ENCODE results near the gene PNMA6F. TPM values are rescaled to one million over a fixed set of nuclear protein-coding genes. Genes with fewer than 3 reads are reported as not detected.
A peak's percentile ranks its signal among the peaks of the same experiment; 100 is the strongest.

The PNMA6F gene
- total and polyA plus RNA-seq, 7 experiments from 2014 or later: not detected

DNA sequence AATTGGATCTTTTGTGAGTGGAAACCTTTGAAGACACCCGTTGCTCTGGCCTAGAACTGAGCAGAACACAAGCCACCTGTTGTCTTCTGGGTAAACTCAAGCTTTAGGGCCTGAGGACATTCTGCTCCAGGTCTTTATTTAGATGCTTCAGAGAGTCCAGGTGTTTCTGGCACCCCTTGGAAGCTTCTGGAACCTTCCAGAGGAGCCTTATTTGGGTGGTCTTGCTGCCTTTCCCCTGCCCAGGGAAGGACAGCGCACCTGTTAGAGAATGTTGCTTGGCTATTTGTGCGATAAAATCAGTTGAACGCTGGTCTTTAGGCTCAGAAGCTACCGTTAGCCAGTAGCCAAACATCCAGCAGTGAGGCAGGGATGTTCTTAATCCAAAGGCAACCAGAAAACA lies 15.4 kb upstream of the PNMA6F start:
- no peaks in the 10 kb centered on the region for H3K9me3 ChIP-seq (ENCODE audit: control insufficient read depth in 2 of 3, low read length in 3 of 3)
- no peak for ATAC-seq

DNA sequence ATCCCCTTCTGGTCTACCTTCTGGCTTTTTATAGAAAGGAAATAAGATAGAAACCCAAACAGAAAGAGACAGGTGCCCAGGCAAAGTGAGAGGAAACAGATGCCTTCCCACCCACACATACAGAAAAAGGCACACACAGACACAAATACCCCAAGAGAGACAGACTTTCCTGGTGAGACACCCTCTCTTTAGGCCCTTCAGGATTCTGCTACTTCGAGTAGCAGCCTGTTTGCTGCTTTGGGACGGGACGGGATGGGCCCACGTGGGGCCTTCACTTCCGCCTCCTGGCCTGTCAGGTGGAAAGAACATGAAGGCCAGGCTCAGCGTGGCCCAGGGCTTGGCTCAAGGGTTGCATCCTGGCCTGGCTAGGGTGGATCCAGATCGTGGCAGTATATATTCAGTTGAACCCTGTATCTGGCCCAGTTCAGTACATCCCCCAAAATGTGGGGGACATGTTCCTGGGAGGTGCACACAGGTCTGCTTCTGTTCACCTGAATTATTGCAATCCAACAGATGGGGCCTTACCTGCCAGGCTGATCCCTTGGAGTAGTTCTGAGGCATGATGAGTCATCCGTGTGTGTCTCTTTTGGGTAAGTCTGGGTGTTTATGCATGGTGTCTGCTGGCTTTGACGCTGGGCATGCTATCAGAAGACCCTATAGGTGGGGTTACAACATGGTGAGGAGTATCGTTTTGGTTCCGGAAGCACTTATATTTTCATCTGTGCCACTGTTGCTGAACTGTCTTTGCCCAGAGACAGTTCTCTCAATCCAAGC lies 14.7 kb upstream of the PNMA6F start:
- intact Hi-C loops (cut with micrococcal nuclease): no loop called here
- ChIA-PET POLR2A (interaction anchor here (1.1 kb wide), 1 partner anchor 8 kb away, joined by 4 read pairs; no protein-coding TSS in a partner anchor), CTCF (no interaction called here)
- ATAC-seq: no peak
- Histone ChIP-seq H3K27me3 (ENCODE audit: control insufficient read depth in 2 of 2, insufficient read depth in 2 of 2, low read length in 2 of 2) (no peaks in the 10 kb centered on the region), H3K4me3 (ENCODE audit: low read length) (no peak overlapping the region), H3K9me3 (ENCODE audit: control insufficient read depth in 2 of 3, low read length in 3 of 3) (no peaks in the 10 kb centered on the region), H3K36me3 (ENCODE audit: control insufficient read depth in 2 of 3, insufficient read depth in 3 of 3, low read length in 3 of 3) (peaks cover 0 to 28% (median 0%) of the 10 kb centered on the region in 3 experiments), H3K4me1 (ENCODE audit: control insufficient read depth in 2 of 2, insufficient read depth in 2 of 2, low read length in 2 of 2) (peaks cover 0 to 34% of the 10 kb centered on the region in 2 donors), H3K27ac (ENCODE audit: low read depth, low read length) (peak overlapping the region; percentile 82)
- Mint-ChIP-seq H3K36me3 (peaks cover 2 to 37% (median 20%) of the 10 kb centered on the region in 5 donors), H3K4me1 (peaks cover 24 to 64% (median 62%) of the 10 kb centered on the region in 7 donors), H3K9me3 (peaks cover 0 to 10% (median 4%) of the 10 kb centered on the region in 11 donors), H3K27me3 (peaks cover 0 to 2% (median 0%) of the 10 kb centered on the region in 5 donors), H3K4me3 (peak overlapping the region; percentile 71 to 93 (median 82)), H3K27ac (peak overlapping the region; percentile 38 to 89 (median 80))
- DNase-seq: peak in 2 of 9 donors; percentile 9 to 15

More for the DNA sequence above, 15.4 kb upstream of the PNMA6F start:
- Mint-ChIP-seq H3K4me1 (peaks cover 26 to 71% (median 68%) of the 10 kb centered on the region in 7 donors), H3K36me3 (peaks cover 5 to 44% (median 27%) of the 10 kb centered on the region in 5 donors), H3K4me3 (peak overlapping the region in 7 of 10 donors; percentile 56 to 86 (median 76)), H3K9me3 (peaks cover 0 to 17% (median 8%) of the 10 kb centered on the region in 11 donors), H3K27me3 (peaks cover 0 to 2% (median 0%) of the 10 kb centered on the region in 5 donors), H3K27ac (peak overlapping the region in 7 of 9 donors; percentile 43 to 84 (median 59))
- DNase-seq: no peak
- intact Hi-C loops (cut with micrococcal nuclease): no loop called here
- no peak overlapping the region for H3K4me3 ChIP-seq (ENCODE audit: low read length)
- no peaks in the 10 kb centered on the region for H3K27me3 ChIP-seq (ENCODE audit: control insufficient read depth in 2 of 2, insufficient read depth in 2 of 2, low read length in 2 of 2)
- peaks cover 0 to 28% (median 0%) of the 10 kb centered on the region in 3 experiments for H3K36me3 ChIP-seq (ENCODE audit: control insufficient read depth in 2 of 3, insufficient read depth in 3 of 3, low read length in 3 of 3)
- CTCF ChIA-PET: no interaction called here
- H3K27ac ChIP-seq (ENCODE audit: low read depth, low read length): peak overlapping the region; percentile 82
- peaks cover 0 to 34% of the 10 kb centered on the region in 2 donors for H3K4me1 ChIP-seq (ENCODE audit: control insufficient read depth in 2 of 2, insufficient read depth in 2 of 2, low read length in 2 of 2)
- POLR2A ChIA-PET: no interaction called here

GRCh38 chrX:153334654-153335295 lies 13.2 kb upstream of the PNMA6F start:
- peak overlapping the region; percentile 71 to 93 (median 82) for H3K4me3 Mint-ChIP-seq
- Histone ChIP-seq H3K4me3 (ENCODE audit: low read length) (peak overlapping the region; percentile 56), H3K4me1 (ENCODE audit: control insufficient read depth in 2 of 2, insufficient read depth in 2 of 2, low read length in 2 of 2) (peaks cover 0 to 34% of the 10 kb centered on the region in 2 donors), H3K36me3 (ENCODE audit: control insufficient read depth in 2 of 3, insufficient read depth in 3 of 3, low read length in 3 of 3) (peaks cover 0 to 15% (median 0%) of the 10 kb centered on the region in 3 experiments), H3K27me3 (ENCODE audit: control insufficient read depth in 2 of 2, insufficient read depth in 2 of 2, low read length in 2 of 2) (no peaks in the 10 kb centered on the region), H3K9me3 (ENCODE audit: control insufficient read depth in 2 of 3, low read length in 3 of 3) (no peaks in the 10 kb centered on the region), H3K27ac (ENCODE audit: low read depth, low read length) (peak overlapping the region; percentile 82)
- peaks cover 0 to 5% (median 0%) of the 10 kb centered on the region in 11 donors for H3K9me3 Mint-ChIP-seq
- POLR2A ChIA-PET: interaction anchor here (1.1 to 2.3 kb wide), 4 partner anchors 8 to 136 kb away, joined by 3 to 10 read pairs (median 4); partner anchors contain the start of gene HAUS7
- no peak for ATAC-seq
- intact Hi-C loops (cut with micrococcal nuclease): loop anchor here (1.0 to 5.0 kb wide), 3 partner anchors 136 to 502 kb away; partner anchors contain the start of genes HAUS7 (in 2 of the 2), CETN2 (in 1 of the 2) and NSDHL (in 1 of the 2)
- peak in 1 of 9 donors; percentile 14 for DNase-seq
- H3K36me3 Mint-ChIP-seq: peaks cover 0 to 28% (median 8%) of the 10 kb centered on the region in 5 donors
- peaks cover 0 to 2% (median 0%) of the 10 kb centered on the region in 5 donors for H3K27me3 Mint-ChIP-seq
- H3K27ac Mint-ChIP-seq: peak overlapping the region; percentile 38 to 87 (median 81)
- CTCF ChIA-PET: interaction anchor here (0.7 to 1.3 kb wide), 2 partner anchors 8 to 1858 kb away, joined by 3 to 4 read pairs; no protein-coding TSS in a partner anchor
- peaks cover 18 to 53% (median 49%) of the 10 kb centered on the region in 7 donors for H3K4me1 Mint-ChIP-seq

DNA sequence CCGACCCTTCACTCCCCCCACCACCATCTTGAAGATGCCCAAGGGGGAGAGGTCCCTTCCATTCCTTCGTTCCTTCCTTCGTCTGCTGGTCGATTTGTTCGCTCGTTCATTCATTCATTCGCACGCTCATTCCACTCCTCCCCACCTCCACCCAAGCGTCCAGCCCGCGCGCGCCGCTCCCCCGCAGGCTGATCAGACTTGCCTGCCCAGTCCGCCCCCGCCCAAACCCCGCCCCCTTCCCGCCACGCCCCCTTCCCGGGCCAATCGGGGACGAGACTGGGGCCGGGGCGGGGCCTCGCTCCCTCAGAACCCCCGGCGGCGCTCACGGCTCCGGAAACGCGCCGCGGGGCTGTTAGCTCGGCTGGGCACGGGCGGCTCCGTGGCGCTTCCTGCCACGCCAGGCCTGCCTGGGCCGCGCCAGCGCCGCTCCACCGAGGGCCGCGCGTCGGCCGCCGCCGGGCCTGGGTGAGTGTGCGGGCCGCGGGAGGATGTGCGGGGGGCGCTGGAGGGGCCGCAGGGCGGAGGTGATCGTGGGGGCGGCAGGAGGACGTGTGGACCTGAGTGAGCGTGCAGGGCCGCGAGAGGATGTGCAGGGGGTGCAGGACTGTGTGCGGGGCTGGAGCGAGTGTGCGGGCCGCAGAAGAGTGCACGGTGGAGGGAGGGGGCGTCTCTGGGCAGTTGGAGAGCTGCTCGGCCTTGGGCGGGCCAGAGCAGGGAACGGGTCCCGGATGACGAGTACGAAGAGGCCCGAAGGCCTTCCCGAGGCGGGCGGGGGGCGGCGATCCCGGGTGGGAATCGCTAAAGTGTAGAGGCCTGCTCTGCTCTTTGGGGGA lies 12.5 kb upstream of the PNMA6F start, which contains the start of gene ZNF275:
Gene ZNF275, plus strand, starts transcription at position 333 of the 833 bp plus-strand sequence. CDS start 2,527 bp downstream, outside the sequence.
- intact Hi-C loops (cut with micrococcal nuclease): loop anchor here (1.0 to 5.0 kb wide), 3 partner anchors 136 to 502 kb away; partner anchors contain the start of genes HAUS7 (in 2 of the 2), CETN2 (in 1 of the 2) and NSDHL (in 1 of the 2)
- H3K27me3 Mint-ChIP-seq: peaks cover 0 to 2% (median 0%) of the 10 kb centered on the region in 5 donors
- peak within 1 kb of the TSS; percentile 76 to 87 (median 84) for H3K27ac Mint-ChIP-seq
- DNase-seq: peak; percentile 69 to 85 (median 81)
- H3K36me3 Mint-ChIP-seq: peaks cover 0 to 23% (median 5%) of the 10 kb centered on the region in 5 donors
- H3K4me1 Mint-ChIP-seq: peaks cover 17 to 48% (median 44%) of the 10 kb centered on the region in 7 donors
- H3K9me3 Mint-ChIP-seq: peaks cover 0 to 3% (median 0%) of the 10 kb centered on the region in 11 donors
- Histone ChIP-seq H3K4me3 (ENCODE audit: low read length) (peak within 1 kb of the TSS; percentile 56), H3K4me1 (ENCODE audit: control insufficient read depth in 2 of 2, insufficient read depth in 2 of 2, low read length in 2 of 2) (peaks cover 0 to 34% of the 10 kb centered on the region in 2 donors), H3K27ac (ENCODE audit: low read depth, low read length) (peak within 1 kb of the TSS; percentile 82), H3K9me3 (ENCODE audit: control insufficient read depth in 2 of 3, low read length in 3 of 3) (no peaks in the 10 kb centered on the region), H3K27me3 (ENCODE audit: control insufficient read depth in 2 of 2, insufficient read depth in 2 of 2, low read length in 2 of 2) (no peaks in the 10 kb centered on the region), H3K36me3 (ENCODE audit: control insufficient read depth in 2 of 3, insufficient read depth in 3 of 3, low read length in 3 of 3) (peaks cover 0 to 13% (median 0%) of the 10 kb centered on the region in 3 experiments)
- peak; percentile 99 for ATAC-seq
- H3K4me3 Mint-ChIP-seq: peak within 1 kb of the TSS; percentile 71 to 93 (median 86)
- CTCF ChIA-PET: interaction anchor here (1.3 kb wide), 1 partner anchor 9 kb away, joined by 4 read pairs; no protein-coding TSS in a partner anchor
- POLR2A ChIA-PET: interaction anchor here (0.7 to 2.3 kb wide), 4 partner anchors 9 to 300 kb away, joined by 3 to 10 read pairs (median 3); partner anchors contain the start of gene HAUS7

DNA sequence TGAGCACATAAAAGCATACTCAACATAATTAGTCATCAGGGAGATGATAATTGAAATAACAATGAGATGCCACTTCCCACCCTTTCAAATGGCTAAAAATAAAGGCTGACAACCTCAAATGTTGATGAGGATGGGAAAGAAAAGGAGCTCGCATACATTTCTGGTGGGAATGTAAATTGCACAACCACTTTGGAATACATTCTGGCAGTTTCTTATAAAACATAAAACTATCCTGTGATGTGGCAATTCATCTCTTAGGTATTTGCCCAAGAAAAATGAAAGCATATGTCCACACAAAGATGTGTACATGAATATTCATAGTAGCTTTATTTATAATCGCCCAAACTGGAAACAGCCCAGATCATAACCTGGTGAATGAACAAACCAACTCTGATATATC lies 11.7 kb upstream of the PNMA6F start:
- peak overlapping the region; percentile 51 for H3K27ac ChIP-seq (ENCODE audit: low read depth, low read length)
- Mint-ChIP-seq H3K27me3 (peaks cover 0 to 9% (median 0%) of the 10 kb centered on the region in 5 donors), H3K4me1 (peaks cover 9 to 40% (median 36%) of the 10 kb centered on the region in 7 donors), H3K36me3 (peaks cover 0 to 15% (median 0%) of the 10 kb centered on the region in 5 donors), H3K4me3 (peak overlapping the region; percentile 71 to 93 (median 86)), H3K9me3 (peaks cover 0 to 3% (median 0%) of the 10 kb centered on the region in 11 donors), H3K27ac (peak overlapping the region in 5 of 9 donors; percentile 44 to 87 (median 76))
- H3K27me3 ChIP-seq (ENCODE audit: control insufficient read depth in 2 of 2, insufficient read depth in 2 of 2, low read length in 2 of 2): no peaks in the 10 kb centered on the region
- CTCF ChIA-PET: no interaction called here
- peaks cover 0 to 28% of the 10 kb centered on the region in 2 donors for H3K4me1 ChIP-seq (ENCODE audit: control insufficient read depth in 2 of 2, insufficient read depth in 2 of 2, low read length in 2 of 2)
- peaks cover 0 to 10% (median 0%) of the 10 kb centered on the region in 3 experiments for H3K36me3 ChIP-seq (ENCODE audit: control insufficient read depth in 2 of 3, insufficient read depth in 3 of 3, low read length in 3 of 3)
- DNase-seq: no peak
- POLR2A ChIA-PET: interaction anchor here (2.3 kb wide), 1 partner anchor 10 kb away, joined by 10 read pairs; no protein-coding TSS in a partner anchor
- intact Hi-C loops (cut with micrococcal nuclease): loop anchor here in 1 of 2 donors (5.0 kb wide), 1 partner anchor 501 kb away; the partner anchor contains the start of genes CETN2 and NSDHL
- no peak for ATAC-seq
- no peak overlapping the region for H3K4me3 ChIP-seq (ENCODE audit: low read length)
- H3K9me3 ChIP-seq (ENCODE audit: control insufficient read depth in 2 of 3, low read length in 3 of 3): no peaks in the 10 kb centered on the region

All from naive thymus-derived CD4-positive, alpha-beta T cell (primary cell).